Measurements from ENCODE around the gene HNRNPH2.

HNRNPH2 gene, protein sequence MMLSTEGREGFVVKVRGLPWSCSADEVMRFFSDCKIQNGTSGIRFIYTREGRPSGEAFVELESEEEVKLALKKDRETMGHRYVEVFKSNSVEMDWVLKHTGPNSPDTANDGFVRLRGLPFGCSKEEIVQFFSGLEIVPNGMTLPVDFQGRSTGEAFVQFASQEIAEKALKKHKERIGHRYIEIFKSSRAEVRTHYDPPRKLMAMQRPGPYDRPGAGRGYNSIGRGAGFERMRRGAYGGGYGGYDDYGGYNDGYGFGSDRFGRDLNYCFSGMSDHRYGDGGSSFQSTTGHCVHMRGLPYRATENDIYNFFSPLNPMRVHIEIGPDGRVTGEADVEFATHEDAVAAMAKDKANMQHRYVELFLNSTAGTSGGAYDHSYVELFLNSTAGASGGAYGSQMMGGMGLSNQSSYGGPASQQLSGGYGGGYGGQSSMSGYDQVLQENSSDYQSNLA

GRCh38 chrX:101407748-101408531 is at the start of gene HNRNPH2, which contains the start of gene GLA:
HNRNPH2 (plus strand) TSS chrX:101408222; CDS start chrX:101411989, 3,767 bp downstream.
GLA (minus strand) TSS chrX:101407925; CDS start chrX:101407903, 22 bp downstream.
- DNase-seq: peak; percentile 83

GRCh38 chrX:101359966-101360365 is 48.1 kb upstream of the HNRNPH2 start:
- DNase-seq: no peak

DNA sequence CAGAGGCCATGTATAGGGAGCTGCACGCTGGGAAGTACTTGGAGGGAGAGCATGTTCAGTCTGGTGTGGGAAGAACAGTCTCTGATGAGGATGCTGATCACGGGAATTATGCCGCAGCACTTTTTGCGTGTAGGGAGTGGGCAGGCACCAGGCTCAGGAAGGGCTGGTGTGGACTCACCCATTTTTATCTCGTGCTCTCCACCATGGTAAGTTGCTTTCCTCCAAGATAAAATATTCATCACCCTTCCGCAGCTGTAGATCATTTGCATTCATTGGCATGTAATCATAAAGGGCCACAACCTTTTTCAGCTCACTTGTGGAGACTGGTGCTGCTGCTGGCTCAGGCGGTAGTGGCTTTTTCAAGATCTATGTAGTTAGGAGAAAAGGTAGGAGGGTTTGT is 47.6 kb upstream of the HNRNPH2 start:
- DNase-seq: no peak

- DNase-seq: no peak
These were observed 45.9 kb upstream of the HNRNPH2 start for GRCh38 chrX:101362116-101362515.

- no peak for DNase-seq
These were observed 45.3 kb upstream of the HNRNPH2 start for GRCh38 chrX:101362757-101363156.

GRCh38 chrX:101365301-101365795 is 42.7 kb upstream of the HNRNPH2 start:
- DNase-seq: no peak

GRCh38 chrX:101368800-101369199 is 39.2 kb upstream of the HNRNPH2 start:
- DNase-seq: no peak

DNA sequence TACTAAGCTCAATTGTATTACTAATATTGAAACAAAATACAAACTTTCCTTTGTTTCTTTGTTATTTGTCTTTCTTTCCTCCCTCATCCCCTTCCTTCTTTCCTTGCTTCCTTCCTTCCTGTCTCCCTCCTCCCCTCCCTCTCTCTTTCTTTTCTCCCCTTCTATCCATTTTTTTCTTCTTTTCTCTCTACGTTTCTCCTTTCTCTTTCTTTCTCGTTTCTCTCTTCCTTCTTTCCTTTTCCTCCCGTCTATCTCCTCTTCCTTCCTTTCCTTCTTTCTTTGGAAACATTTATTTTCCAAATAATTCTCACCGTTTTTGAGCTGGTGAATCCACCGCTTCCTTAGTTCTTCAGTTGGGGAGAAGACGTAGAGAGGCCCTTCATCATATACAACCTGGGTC is 38.3 kb upstream of the HNRNPH2 start:
- no peak for DNase-seq

GRCh38 chrX:101370888-101371504 is 37.0 kb upstream of the HNRNPH2 start:
- DNase-seq: no peak

- DNase-seq: no peak
These were observed 30.5 kb upstream of the HNRNPH2 start for GRCh38 chrX:101377547-101377946.

DNA sequence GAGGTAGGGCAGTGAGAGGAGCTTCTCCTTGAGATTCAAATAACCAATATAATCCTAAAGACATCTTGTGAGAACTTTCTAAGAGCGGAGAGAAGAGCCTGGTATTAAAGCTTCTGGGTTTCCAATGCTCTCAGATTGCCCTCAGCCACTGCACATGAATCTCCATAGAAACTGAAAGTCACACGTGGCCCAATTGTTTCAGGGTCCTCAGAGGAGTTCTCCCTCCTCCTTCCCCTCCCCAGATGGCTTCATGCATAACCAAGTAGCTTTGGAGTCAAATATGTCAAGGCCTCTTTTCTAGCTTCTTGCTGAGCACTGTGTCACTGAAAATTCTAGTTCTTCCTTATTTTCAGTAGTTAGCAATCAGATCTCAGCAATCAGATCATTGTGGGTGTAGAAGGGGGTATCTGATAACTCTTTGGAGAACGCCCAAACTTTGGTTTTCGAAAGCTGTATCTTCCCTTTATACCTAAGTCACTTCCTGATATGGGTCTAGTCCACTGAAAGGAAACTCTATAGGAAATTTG is 24.3 kb upstream of the HNRNPH2 start:
- DNase-seq: no peak

DNA sequence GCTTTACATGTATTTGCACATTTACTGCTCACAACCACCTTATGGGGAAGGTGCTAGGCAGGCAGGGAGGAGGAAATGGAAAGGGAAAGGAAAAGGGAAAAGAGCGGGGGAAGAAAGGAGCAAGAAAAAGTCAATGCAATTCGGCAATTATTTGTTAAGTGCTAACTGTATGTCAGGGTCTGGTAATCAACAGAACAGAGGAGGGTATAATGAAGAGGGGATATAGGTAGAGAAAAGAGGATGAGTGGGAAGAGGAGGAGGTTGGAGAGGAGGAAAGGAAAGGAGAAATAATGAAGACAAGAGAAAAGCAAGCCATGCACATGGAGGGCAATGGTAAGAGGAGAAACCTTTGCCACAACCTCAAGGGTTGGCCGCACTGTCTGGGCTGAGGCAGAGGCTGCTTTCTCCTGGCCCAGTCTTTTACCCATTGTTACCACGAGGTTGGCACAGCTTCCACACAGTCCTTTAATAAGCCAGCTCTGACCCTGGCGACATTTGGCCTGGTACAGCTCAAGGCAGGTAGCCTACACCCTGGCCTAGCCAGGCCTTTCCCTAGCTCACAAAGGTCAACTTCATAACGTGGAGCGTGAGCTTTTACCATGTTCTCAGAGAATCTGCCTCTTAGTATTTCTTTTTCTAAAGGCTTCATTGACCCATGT is 22.9 kb upstream of the HNRNPH2 start:
- DNase-seq: no peak

DNA sequence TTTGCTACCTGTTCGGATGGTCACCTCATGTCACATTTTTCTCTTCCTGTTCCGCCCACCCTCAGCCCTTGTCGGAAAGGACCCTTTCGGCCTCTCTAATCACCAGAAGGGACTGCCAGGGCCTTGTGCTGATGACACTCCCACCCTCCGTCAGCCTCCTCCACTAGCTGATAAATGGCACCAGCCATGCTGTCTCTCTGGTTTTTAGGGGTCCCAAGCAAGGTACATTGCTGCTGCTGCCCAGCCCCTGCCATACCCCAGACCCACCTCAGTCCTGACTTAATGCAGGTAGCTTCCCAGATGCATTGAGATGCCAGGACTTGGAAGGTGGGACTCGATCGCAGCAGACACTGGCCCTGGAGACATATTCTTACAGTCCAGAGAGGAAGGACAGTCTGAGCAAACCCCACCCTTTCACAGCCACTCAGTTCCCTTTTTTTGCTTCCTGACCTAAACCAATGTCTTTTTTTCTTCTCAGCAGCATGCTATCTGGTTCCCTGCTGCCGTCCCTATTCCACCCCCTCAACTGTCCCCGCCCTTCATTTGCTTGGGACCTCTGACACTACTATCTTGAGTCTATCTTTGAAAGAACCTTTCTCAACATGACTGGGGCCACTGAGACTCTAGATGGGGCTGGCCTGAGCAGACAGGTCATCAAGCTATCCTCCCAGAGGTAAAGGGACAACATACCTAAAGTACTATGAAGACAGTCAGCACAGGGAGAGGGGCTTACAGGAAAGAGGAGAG is 22.1 kb upstream of the HNRNPH2 start, which contains the start of gene BTK:
BTK (minus strand) TSS at position 397 of the 747 bp plus-strand sequence. CDS start 10,907 bp downstream, outside the sequence.
- no peak for DNase-seq

GRCh38 chrX:101386542-101386885 is 21.5 kb upstream of the HNRNPH2 start:
- no peak for DNase-seq

DNA sequence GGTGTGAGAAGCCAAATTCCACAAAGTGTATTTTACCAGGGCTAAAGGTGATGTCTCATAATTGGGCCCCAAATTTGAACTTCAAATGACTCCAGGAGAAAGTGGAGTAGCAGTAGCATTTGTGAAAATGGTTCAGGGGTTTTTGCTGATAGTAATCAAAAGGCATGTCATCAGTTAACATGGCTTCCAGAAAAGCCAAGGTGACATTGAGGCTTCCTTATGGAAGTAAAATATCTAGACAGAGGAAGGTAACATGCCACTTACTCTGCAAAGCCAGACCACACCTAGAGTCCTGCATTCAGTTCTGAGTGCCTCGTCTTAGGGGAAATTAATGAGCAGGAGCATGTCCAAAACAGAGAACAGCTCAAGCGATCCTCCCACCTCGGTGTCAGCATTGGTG is 19.4 kb upstream of the HNRNPH2 start:
- no peak for DNase-seq

DNA sequence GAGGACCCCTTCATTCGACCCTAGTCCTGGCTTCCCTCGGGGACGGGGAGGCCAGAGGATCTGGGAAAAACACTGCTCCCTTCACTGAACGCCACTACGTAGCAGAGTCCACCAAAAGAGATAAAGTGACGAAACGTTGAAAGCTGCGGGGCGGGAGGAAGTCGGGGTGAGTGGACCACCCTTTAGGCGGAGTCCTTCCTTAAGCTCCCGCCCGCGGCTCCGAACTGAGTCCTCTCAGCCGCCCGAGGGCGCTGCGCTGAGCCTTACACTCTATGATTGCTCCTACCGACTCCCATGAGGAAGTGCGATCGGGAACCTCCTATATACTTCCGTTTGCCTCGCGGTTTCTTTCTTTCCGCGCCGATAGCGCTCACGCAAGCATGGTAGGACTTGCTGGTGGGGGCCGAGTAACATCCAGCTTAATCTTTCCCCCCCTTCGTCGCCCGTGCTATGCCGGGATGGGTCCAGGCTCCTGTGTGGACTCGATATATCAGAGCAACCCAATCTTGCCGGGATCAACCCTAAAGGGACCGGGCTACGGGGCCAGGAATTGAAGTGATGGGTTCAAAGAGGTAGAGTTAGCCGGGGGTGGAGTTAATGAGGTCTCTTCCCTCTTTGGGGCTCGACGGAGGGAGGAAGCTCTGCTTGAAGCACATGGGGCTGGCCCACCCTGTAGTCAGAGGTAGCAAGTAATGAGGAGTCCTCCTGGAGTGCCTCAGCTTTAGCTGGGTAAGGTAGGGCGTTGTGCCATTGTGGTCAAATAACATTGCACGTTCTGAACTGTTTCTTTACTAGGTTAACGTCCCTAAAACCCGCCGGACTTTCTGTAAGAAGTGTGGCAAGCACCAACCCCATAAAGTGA is 17.1 kb upstream of the HNRNPH2 start, which contains the start of gene RPL36A:
RPL36A (plus strand) TSS at position 348 of the 862 bp plus-strand sequence; CDS start at position 381, 33 bp downstream.
- peak; percentile 82 for DNase-seq

- DNase-seq: no peak
These were observed 16.2 kb upstream of the HNRNPH2 start for GRCh38 chrX:101391831-101392230.

DNA sequence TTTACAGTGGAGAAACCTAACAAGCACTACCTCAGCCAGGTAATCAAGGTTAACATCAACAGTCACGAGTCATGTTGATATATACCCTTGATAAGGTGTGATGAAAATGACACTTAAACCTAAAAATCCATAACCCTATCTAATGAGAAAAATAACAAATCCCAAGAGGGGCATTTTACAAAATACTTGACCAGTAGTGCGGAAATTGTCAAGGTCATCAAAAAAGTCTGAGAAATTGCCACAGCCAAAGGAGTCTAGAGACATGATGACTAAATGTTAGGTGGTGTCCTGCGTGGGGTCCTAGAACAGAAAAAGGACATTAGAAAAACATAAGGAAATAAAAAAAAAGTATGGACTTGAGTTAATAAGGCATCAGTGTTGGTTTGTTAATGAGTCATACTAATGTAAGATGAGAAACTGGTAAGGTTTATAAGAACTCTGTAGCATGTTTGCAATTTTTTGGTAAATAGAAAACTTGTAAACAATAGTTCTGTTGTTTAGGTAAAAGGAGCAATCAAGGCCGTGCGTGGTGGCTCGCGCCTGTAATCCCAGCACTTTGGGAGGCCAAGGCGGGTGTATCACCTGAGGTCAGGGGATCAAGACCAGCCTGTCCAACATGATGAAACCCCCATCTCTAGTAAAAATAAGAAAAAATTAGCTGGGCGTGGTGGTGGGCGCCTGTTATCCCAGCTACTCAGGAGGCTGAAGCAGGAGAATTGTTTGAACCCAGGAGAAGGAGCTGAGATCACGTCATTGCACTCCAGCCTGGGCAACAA is 14.3 kb upstream of the HNRNPH2 start:
- DNase-seq: no peak

GRCh38 chrX:101394372-101394771 is 13.7 kb upstream of the HNRNPH2 start:
- DNase-seq: no peak

DNA sequence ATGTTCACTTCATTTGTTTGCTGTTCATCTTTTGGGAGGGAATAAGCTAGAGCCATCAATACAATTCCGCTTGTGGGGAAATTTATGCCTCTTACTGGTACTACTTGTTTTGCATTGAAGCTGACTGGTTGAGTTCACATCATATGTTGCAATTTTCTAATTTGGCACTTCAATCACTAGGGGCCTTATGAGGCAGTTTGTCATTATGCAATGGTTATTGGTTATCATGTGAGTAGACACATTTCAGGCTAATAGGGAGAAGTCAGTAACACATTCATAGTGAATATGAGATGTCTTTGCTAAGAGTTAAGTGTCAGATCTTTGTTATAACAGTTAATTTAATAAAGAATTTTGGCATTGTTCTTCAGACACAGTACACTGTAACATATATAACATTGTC is 12.2 kb upstream of the HNRNPH2 start:
- no peak for DNase-seq

Measured in activated CD8-positive, alpha-beta memory T cell treated with anti-CD3 and anti-CD28 coated beads, Interleukin-2, amount 50 U/mL, for 4 hours (primary cell).